Kidney (tissue), 14 donors: ENCODE results near the gene CXCR5. TPM values are rescaled to one million over a fixed set of nuclear protein-coding genes. Genes with fewer than 3 reads are reported as not detected.

Source experiments
- DNase-seq, 5 donors: peaks; one replicate each; pipeline ENCODE4 v3.0.0-alpha.2; 2013 to 2020
- FAIRE-seq: peaks from 2 replicates; lab custom pipeline; 2012; peaks lifted over from hg19 to GRCh38; lab: Jason Lieb, UNC
- H3K27ac ChIP-seq, 2 donors: one replicate each; pipeline ENCODE4 v1.7.0; 2013; ENCODE audit warnings: low read depth in 2 of 2, low read length in 2 of 2, inconsistent platforms in 1 of 2
- H3K27me3 ChIP-seq: one replicate; pipeline ENCODE4 v1.7.1; 2013; ENCODE audit warnings: low read length, inconsistent platforms; ENCODE audit not compliant: control insufficient read depth, insufficient read depth
- H3K36me3 ChIP-seq, 3 donors: one replicate each; pipeline versions ENCODE4 v1.7.0 to v1.7.1; 2013; ENCODE audit warnings: low read length in 3 of 3, control low read depth in 1 of 3, inconsistent platforms in 1 of 3; ENCODE audit not compliant: insufficient read depth in 3 of 3, control insufficient read depth in 2 of 3
- H3K4me1 ChIP-seq, 3 donors: one replicate each; pipeline versions ENCODE4 v1.7.0 to v1.7.1; 2013; ENCODE audit warnings: low read length in 3 of 3, inconsistent platforms in 1 of 3, low read depth in 1 of 3; ENCODE audit not compliant: control insufficient read depth in 2 of 3, insufficient read depth in 2 of 3
- H3K4me3 ChIP-seq, 3 donors: one replicate each; pipeline versions ENCODE4 v1.7.0 to v1.8.1; 2013; ENCODE audit warnings: low read length in 3 of 3, control low read depth in 1 of 3, inconsistent platforms in 1 of 3
- H3K9ac ChIP-seq, 3 donors: one replicate each; pipeline versions ENCODE4 v1.7.0 to v1.7.1; 2013; ENCODE audit warnings: low read length in 3 of 3, control low read depth in 1 of 3, inconsistent platforms in 1 of 3
- H3K9me3 ChIP-seq, 3 donors: one replicate each; pipeline versions ENCODE4 v1.7.0 to v1.7.1; 2013; ENCODE audit warnings: low read length in 3 of 3, control low read depth in 1 of 3, inconsistent platforms in 1 of 3; ENCODE audit not compliant: control insufficient read depth in 2 of 3, insufficient read depth in 1 of 3
- intact Hi-C: fragments of 100-400 bp; cut with DNase I; formaldehyde crosslinking; loops from one replicate; pipeline ENCODE4 v1.11.1; 2022
- polyA plus RNA-seq: library from polyadenylated mRNA; stranded (reverse); fragments of 350-450 nt; fragmentation: Illumina TruSeq; extraction: RNeasy Lipid Tissue Mini Kit (QIAGEN cat#74804); gene quantifications from one replicate; pipeline ENCODE4 v1.2.3, GENCODE V29; 2014; ENCODE audit warnings: low read depth, low replicate concordance; ENCODE audit not compliant: insufficient read depth
- total RNA-seq: library from RNA; stranded (reverse); fragmentation: NEBNext Ultra II Directional; extraction: Animal tissue kit (Norgen Biotek cat#: 25700); gene quantifications from one replicate; pipeline ENCODE4 v1.2.1, GENCODE V29; 2021
- TF ChIP-seq, protein P1 (sequence below): IDR thresholded peaks from 3 replicates; pipeline ENCODE4 v1.5.1; 2012; ENCODE audit warnings: mild to moderate bottlenecking, moderate library complexity, borderline replicate concordance; ENCODE audit not compliant: insufficient read depth; ENCODE audit errors: extremely low read depth
- donor health status: control.
- donor health status: control.
- donor health status: control.
- donor health status: control.
- donor health status: control.
- donor health status: DM: yes; HTN: yes; CAD: no.
- donor health status: Normal renal cell carcinoma (clear cell type).

Gene CXCR5
- total and polyA plus RNA-seq, 2 donors from 2014 or later, result 1.1 TPM; not detected in 1

DNA sequence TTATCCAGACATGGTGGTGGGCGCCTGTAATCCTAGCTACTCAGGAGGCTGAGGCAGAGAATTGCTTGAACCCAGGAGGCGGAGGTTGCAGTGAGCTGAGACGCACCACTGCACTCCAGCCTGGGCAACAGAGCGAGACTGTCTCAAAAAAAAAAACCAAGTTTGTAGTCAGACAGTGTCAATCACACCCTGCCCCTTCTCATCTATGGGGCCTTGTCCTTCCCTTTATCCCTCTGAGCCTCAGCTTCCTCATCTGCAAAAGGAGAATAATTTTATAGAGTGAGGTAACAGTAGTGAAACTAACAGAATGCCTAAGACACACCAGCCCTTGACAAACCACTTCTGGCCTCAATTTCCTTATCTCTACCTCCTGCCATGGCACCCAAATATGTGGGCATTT, 31.3 kb downstream of the CXCR5 start:
- Histone ChIP-seq H3K27me3 (no peaks in the 10 kb centered on the region), H3K4me1 (peaks cover 6 to 85% (median 81%) of the 10 kb centered on the region in 3 donors), H3K4me3 (no peak overlapping the region), H3K9ac (peak overlapping the region in 2 of 3 donors; percentile 43 to 46), H3K36me3 (no peaks in the 10 kb centered on the region), H3K9me3 (no peaks in the 10 kb centered on the region), H3K27ac (peak overlapping the region; percentile 77 to 92)
- TF ChIP-seq, protein P1, sequence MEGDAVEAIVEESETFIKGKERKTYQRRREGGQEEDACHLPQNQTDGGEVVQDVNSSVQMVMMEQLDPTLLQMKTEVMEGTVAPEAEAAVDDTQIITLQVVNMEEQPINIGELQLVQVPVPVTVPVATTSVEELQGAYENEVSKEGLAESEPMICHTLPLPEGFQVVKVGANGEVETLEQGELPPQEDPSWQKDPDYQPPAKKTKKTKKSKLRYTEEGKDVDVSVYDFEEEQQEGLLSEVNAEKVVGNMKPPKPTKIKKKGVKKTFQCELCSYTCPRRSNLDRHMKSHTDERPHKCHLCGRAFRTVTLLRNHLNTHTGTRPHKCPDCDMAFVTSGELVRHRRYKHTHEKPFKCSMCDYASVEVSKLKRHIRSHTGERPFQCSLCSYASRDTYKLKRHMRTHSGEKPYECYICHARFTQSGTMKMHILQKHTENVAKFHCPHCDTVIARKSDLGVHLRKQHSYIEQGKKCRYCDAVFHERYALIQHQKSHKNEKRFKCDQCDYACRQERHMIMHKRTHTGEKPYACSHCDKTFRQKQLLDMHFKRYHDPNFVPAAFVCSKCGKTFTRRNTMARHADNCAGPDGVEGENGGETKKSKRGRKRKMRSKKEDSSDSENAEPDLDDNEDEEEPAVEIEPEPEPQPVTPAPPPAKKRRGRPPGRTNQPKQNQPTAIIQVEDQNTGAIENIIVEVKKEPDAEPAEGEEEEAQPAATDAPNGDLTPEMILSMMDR, result no peak
- intact Hi-C loops, result no loop called here
- DNase-seq (no peak), FAIRE-seq (no peak)

DNA sequence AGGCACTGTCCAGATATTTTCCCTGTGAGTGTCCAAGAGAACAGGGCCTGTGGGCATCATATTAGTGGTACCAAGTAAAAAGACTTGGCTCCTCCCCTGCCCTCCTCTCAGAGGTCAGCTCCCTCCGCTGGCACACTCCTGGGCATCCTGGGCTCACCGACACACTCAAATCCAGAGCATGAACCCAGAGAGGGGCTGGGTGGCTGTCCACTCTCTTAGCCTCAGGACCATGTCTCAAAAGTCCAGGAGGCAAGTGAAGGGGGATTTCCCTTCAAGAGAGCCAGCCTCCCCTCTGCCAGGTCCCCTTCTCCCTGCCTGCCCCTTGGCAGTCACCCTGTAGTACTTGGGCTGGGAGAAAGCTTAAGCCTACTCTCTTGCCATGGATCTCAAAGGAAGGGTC, 31.7 kb downstream of the CXCR5 start:
- H3K9ac ChIP-seq, result peak overlapping the region in 2 of 3 donors; percentile 43 to 46
- FAIRE-seq (no peak), DNase-seq (peak in 2 of 5 donors; percentile 47 to 63)
- TF ChIP-seq, protein P1, result no peak
- H3K27ac ChIP-seq, result peak overlapping the region; percentile 90 to 92
- no peak overlapping the region for H3K4me3 ChIP-seq
- peaks cover 6 to 87% (median 82%) of the 10 kb centered on the region in 3 donors for H3K4me1 ChIP-seq
- H3K36me3 ChIP-seq, result no peaks in the 10 kb centered on the region
- H3K27me3 ChIP-seq, result no peaks in the 10 kb centered on the region
- H3K9me3 ChIP-seq, result no peaks in the 10 kb centered on the region
- intact Hi-C loops, result no loop called here

DNA sequence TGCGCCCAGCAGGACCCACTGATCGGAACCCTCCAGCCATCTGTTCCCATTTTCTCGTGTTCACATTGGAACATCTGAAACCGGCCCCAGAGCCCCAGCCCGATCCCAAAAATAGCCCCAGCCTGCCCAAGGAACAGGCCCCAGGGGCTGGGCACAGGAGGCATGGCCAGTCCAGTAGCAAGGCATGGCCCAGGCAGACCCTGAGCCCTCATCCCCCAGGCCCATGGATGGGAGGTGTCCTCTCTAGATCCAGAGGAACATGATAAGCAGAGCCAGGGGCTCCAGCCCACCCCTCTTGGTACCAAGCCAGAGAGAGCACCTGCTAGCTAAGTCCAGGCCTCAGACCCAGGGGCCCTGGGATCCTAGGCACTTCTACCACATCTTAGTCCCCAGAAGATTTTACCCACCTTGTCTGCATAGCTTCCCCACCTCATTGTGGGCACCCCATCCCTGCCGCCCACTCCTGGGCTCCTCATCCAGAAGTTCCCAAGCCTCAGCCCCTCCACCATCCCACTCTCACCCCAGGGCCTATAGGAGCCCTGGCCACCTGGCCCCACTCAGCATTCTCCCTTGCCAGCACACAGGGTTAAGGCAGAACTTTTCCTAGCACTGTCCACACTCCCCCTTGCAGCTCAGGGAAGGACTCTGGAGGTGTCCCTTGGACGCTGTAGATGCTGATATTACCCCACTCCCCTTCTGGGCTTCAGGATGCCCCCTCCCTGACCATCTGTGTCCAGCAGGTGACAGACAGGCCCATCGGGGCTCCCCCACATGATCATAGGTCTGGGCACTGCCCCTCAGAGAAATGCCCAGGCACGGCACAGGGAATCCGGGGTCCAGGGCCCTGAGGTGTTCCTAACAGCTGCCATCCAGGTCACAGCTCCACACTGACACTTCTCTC, 32.5 kb downstream of the CXCR5 start:
- peak overlapping the region; percentile 90 to 92 for H3K27ac ChIP-seq
- peaks cover 6 to 89% (median 89%) of the 10 kb centered on the region in 3 donors for H3K4me1 ChIP-seq
- H3K27me3 ChIP-seq, result no peaks in the 10 kb centered on the region
- no peak overlapping the region for H3K4me3 ChIP-seq
- peak overlapping the region in 1 of 3 donors; percentile 46 for H3K9ac ChIP-seq
- intact Hi-C loops, result no loop called here
- no peaks in the 10 kb centered on the region for H3K36me3 ChIP-seq
- FAIRE-seq, result no peak
- TF ChIP-seq, protein P1, result no peak
- H3K9me3 ChIP-seq, result no peaks in the 10 kb centered on the region
- peak in 2 of 5 donors; percentile 50 to 72 for DNase-seq
